A549 (cell line): ENCODE data around the gene PDSS1.

Experiments used
- CBX2 ChIP-seq: fragments of 200-600 bp; sonication (generic); IDR thresholded peaks from 2 replicates; pipeline ENCODE4 v1.6.1; 2016; ENCODE audit warnings: low read depth, mild to moderate bottlenecking, borderline replicate concordance
- CHD4 ChIP-seq: fragments of 200-600 bp; sonication (generic); IDR thresholded peaks from 2 replicates; pipeline ENCODE4 v1.6.1; 2016; ENCODE audit warnings: antibody characterized with exemption, mild to moderate bottlenecking, borderline replicate concordance
- EHMT2 ChIP-seq: fragments of 200-600 bp; sonication (generic); IDR thresholded peaks from 2 replicates; pipeline ENCODE4 v1.6.1; 2016; ENCODE audit warnings: antibody characterized with exemption, low read depth, mild to moderate bottlenecking, moderate library complexity
- EP300 ChIP-seq, 2 experiments: fragments of >200 bp; sonication (Bioruptor Twin); formaldehyde crosslinking; IDR thresholded peaks; 2 replicates in 1 of 2; 3 replicates in 1 of 2; pipeline ENCODE4 v1.6.1; 2016 to 2017
- MAFK ChIP-seq: fragments of 450-650 bp; IDR thresholded peaks from 2 replicates; pipeline ENCODE4 v1.6.1; 2014; ENCODE audit not compliant: partially characterized antibody
- MAZ ChIP-seq: fragments of 150-350 bp; IDR thresholded peaks from 2 replicates; pipeline ENCODE4 v1.6.1; 2014; ENCODE audit warnings: antibody characterized with exemption, low read depth, low read length, borderline replicate concordance
- POLR2A ChIP-seq: IDR thresholded peaks from 2 replicates; pipeline ENCODE4 v1.6.1; 2012; ENCODE audit warnings: mild to moderate bottlenecking, low read length
- TF ChIP-seq, protein P1 (sequence below): fragments of >200 bp; sonication (Bioruptor Twin); formaldehyde crosslinking; IDR thresholded peaks from 3 replicates; pipeline ENCODE4 v1.5.1; 2016
- TF ChIP-seq, protein P2 (sequence below): IDR thresholded peaks from 2 replicates; pipeline ENCODE4 v1.6.1; 2012

DNA sequence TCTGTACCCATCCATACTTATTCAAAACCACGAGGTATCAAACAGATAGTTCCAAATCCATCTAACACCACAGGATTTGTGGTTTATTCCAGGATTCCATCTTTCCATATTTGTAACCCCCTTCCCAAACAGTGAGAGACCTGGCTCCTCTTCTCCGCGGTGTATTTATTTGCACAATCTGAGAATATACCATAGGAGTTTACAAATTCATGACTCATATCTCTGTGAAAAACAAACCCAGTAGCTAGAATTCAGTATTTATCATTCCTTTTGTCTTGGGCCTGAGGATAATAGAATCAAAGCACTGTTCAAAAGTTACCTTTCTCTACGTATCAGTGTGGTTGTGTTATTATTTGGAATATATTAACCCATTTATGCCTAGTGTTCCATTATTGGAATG lies 31.9 kb downstream of the PDSS1 start:
- TF ChIP-seq, protein P1, sequence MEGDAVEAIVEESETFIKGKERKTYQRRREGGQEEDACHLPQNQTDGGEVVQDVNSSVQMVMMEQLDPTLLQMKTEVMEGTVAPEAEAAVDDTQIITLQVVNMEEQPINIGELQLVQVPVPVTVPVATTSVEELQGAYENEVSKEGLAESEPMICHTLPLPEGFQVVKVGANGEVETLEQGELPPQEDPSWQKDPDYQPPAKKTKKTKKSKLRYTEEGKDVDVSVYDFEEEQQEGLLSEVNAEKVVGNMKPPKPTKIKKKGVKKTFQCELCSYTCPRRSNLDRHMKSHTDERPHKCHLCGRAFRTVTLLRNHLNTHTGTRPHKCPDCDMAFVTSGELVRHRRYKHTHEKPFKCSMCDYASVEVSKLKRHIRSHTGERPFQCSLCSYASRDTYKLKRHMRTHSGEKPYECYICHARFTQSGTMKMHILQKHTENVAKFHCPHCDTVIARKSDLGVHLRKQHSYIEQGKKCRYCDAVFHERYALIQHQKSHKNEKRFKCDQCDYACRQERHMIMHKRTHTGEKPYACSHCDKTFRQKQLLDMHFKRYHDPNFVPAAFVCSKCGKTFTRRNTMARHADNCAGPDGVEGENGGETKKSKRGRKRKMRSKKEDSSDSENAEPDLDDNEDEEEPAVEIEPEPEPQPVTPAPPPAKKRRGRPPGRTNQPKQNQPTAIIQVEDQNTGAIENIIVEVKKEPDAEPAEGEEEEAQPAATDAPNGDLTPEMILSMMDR, result no peak
- no peak for TF ChIP-seq MAFK
- TF ChIP-seq, protein P2, sequence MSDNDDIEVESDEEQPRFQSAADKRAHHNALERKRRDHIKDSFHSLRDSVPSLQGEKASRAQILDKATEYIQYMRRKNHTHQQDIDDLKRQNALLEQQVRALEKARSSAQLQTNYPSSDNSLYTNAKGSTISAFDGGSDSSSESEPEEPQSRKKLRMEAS, result no peak
- no peak for TF ChIP-seq POLR2A
- TF ChIP-seq EP300 (IDR thresholded peaks at IDR 0.05), result no peak
- no peak for TF ChIP-seq MAZ
- no peak for TF ChIP-seq CBX2
- TF ChIP-seq EHMT2, result no peak
- TF ChIP-seq CHD4, result no peak
